ENCODE results near the gene TTC22. TPM values are rescaled to one million over a fixed set of nuclear protein-coding genes. Genes with fewer than 3 reads are reported as not detected.

TTC22 gene
- total RNA-seq, 5 donors from 2014 or later (not counting 1 experiment from before 2014, with no cell fraction given): 8.4 to 21.0 (median 16.2) TPM

GRCh38 chr1:54846716-54847284, 45.7 kb upstream of the TTC22 start:
- 89% methylated on average over 7 of the region's 9 CpGs for WGBS (ENCODE audit: insufficient coverage)
- Mint-ChIP-seq H3K4me3 (no peak overlapping the region), H3K27ac (no peak overlapping the region), H3K9me3 (peaks cover 0 to 4% (median 3%) of the 10 kb centered on the region in 3 donors), H3K36me3 (peaks cover 5% of the 10 kb centered on the region), H3K27me3 (no peaks in the 10 kb centered on the region), H3K4me1 (no peaks in the 10 kb centered on the region)
- ATAC-seq (replicated peaks in 1 of 4) (no peak), DNase-seq (no peak)
- CTCF ChIA-PET: no interaction called here
- Histone ChIP-seq H3K4me1 (ENCODE audit: control insufficient read depth in 1 of 2, extremely low read depth in 1 of 2, insufficient read depth in 2 of 2, low read length in 2 of 2) (no peaks in the 10 kb centered on the region), H3K36me3 (ENCODE audit: control insufficient read depth in 2 of 2, extremely low read depth in 1 of 2, insufficient read depth in 1 of 2, low read length in 1 of 2) (peaks cover 0 to 4% of the 10 kb centered on the region in 2 donors), H3K27ac (ENCODE audit: low read length) (no peak overlapping the region), H3K9me3 (no peaks in the 10 kb centered on the region), H3K4me3 (ENCODE audit: control insufficient read depth in 1 of 2, extremely low read depth in 1 of 2, low read length in 1 of 2) (no peak overlapping the region), H3K27me3 (replicated peaks in 1 of 2; ENCODE audit: control insufficient read depth in 2 of 2, extremely low read depth in 1 of 2, insufficient read depth in 2 of 2, low read length in 1 of 2) (no peaks in the 10 kb centered on the region)
- POLR2A ChIA-PET: no interaction called here

GRCh38 chr1:54846301-54846700, 45.2 kb upstream of the TTC22 start:
- Histone ChIP-seq H3K27ac (ENCODE audit: low read length) (no peak overlapping the region), H3K4me1 (ENCODE audit: control insufficient read depth in 1 of 2, extremely low read depth in 1 of 2, insufficient read depth in 2 of 2, low read length in 2 of 2) (no peaks in the 10 kb centered on the region), H3K27me3 (replicated peaks in 1 of 2; ENCODE audit: control insufficient read depth in 2 of 2, extremely low read depth in 1 of 2, insufficient read depth in 2 of 2, low read length in 1 of 2) (no peaks in the 10 kb centered on the region), H3K9me3 (no peaks in the 10 kb centered on the region), H3K36me3 (ENCODE audit: control insufficient read depth in 2 of 2, extremely low read depth in 1 of 2, insufficient read depth in 1 of 2, low read length in 1 of 2) (no peaks in the 10 kb centered on the region), H3K4me3 (ENCODE audit: control insufficient read depth in 1 of 2, extremely low read depth in 1 of 2, low read length in 1 of 2) (no peak overlapping the region)
- H3K4me1 Mint-ChIP-seq: no peaks in the 10 kb centered on the region
- ATAC-seq (replicated peaks in 1 of 4) (no peak), DNase-seq (no peak)
- ChIA-PET POLR2A (no interaction called here), CTCF (no interaction called here)
- H3K4me3 Mint-ChIP-seq: no peak overlapping the region
- 97% methylated on average over 3 of the region's 3 CpGs for WGBS (ENCODE audit: insufficient coverage)
- H3K36me3 Mint-ChIP-seq: peaks cover 2% of the 10 kb centered on the region
- H3K27ac Mint-ChIP-seq: no peak overlapping the region
- H3K9me3 Mint-ChIP-seq: peaks cover 0 to 4% (median 3%) of the 10 kb centered on the region in 3 donors
- H3K27me3 Mint-ChIP-seq: no peaks in the 10 kb centered on the region

- no peak overlapping the region for H3K27ac Mint-ChIP-seq
- no peak overlapping the region for H3K27ac ChIP-seq (ENCODE audit: low read length)
- no peak overlapping the region for H3K4me3 ChIP-seq (ENCODE audit: control insufficient read depth in 1 of 2, extremely low read depth in 1 of 2, low read length in 1 of 2)
- no peaks in the 10 kb centered on the region for H3K36me3 ChIP-seq (ENCODE audit: control insufficient read depth in 2 of 2, extremely low read depth in 1 of 2, insufficient read depth in 1 of 2, low read length in 1 of 2)
- H3K9me3 ChIP-seq: no peaks in the 10 kb centered on the region
- H3K36me3 Mint-ChIP-seq: peaks cover 5% of the 10 kb centered on the region
- WGBS (ENCODE audit: insufficient coverage): 91% methylated on average over 1 of the region's 5 CpGs
- ATAC-seq (replicated peaks in 1 of 4) (no peak), DNase-seq (no peak)
- peaks cover 0 to 4% (median 3%) of the 10 kb centered on the region in 3 donors for H3K9me3 Mint-ChIP-seq
- H3K27me3 Mint-ChIP-seq: no peaks in the 10 kb centered on the region
- no peaks in the 10 kb centered on the region for H3K27me3 ChIP-seq (replicated peaks in 1 of 2; ENCODE audit: control insufficient read depth in 2 of 2, extremely low read depth in 1 of 2, insufficient read depth in 2 of 2, low read length in 1 of 2)
- ChIA-PET CTCF (no interaction called here), POLR2A (no interaction called here)
- no peaks in the 10 kb centered on the region for H3K4me1 ChIP-seq (ENCODE audit: control insufficient read depth in 1 of 2, extremely low read depth in 1 of 2, insufficient read depth in 2 of 2, low read length in 2 of 2)
- H3K4me3 Mint-ChIP-seq: no peak overlapping the region
- no peaks in the 10 kb centered on the region for H3K4me1 Mint-ChIP-seq
Observed at GRCh38 chr1:54845772-54846171, 44.6 kb upstream of the TTC22 start.

GRCh38 chr1:54844564-54844963, 43.4 kb upstream of the TTC22 start:
- H3K9me3 Mint-ChIP-seq: peaks cover 0 to 4% (median 3%) of the 10 kb centered on the region in 3 donors
- no peak overlapping the region for H3K27ac Mint-ChIP-seq
- WGBS (ENCODE audit: insufficient coverage): 90% methylated on average over 2 of the region's 3 CpGs
- H3K27me3 Mint-ChIP-seq: no peaks in the 10 kb centered on the region
- no peaks in the 10 kb centered on the region for H3K4me1 Mint-ChIP-seq
- H3K36me3 ChIP-seq (ENCODE audit: control insufficient read depth in 2 of 2, extremely low read depth in 1 of 2, insufficient read depth in 1 of 2, low read length in 1 of 2): no peaks in the 10 kb centered on the region
- H3K4me3 Mint-ChIP-seq: no peak overlapping the region
- H3K4me1 ChIP-seq (ENCODE audit: control insufficient read depth in 1 of 2, extremely low read depth in 1 of 2, insufficient read depth in 2 of 2, low read length in 2 of 2): no peaks in the 10 kb centered on the region
- POLR2A ChIA-PET: no interaction called here
- no peak overlapping the region for H3K27ac ChIP-seq (ENCODE audit: low read length)
- H3K9me3 ChIP-seq: no peaks in the 10 kb centered on the region
- DNase-seq: no peak
- H3K36me3 Mint-ChIP-seq: peaks cover 4% of the 10 kb centered on the region
- H3K4me3 ChIP-seq (ENCODE audit: control insufficient read depth in 1 of 2, extremely low read depth in 1 of 2, low read length in 1 of 2): no peak overlapping the region
- no peaks in the 10 kb centered on the region for H3K27me3 ChIP-seq (replicated peaks in 1 of 2; ENCODE audit: control insufficient read depth in 2 of 2, extremely low read depth in 1 of 2, insufficient read depth in 2 of 2, low read length in 1 of 2)
- CTCF ChIA-PET: interaction anchor here in 1 of 2 donors (0.6 kb wide), 1 partner anchor 12 kb away, joined by 4 read pairs; no protein-coding TSS in a partner anchor
- ATAC-seq (replicated peaks in 1 of 4): no peak

GRCh38 chr1:54843449-54843848, 42.3 kb upstream of the TTC22 start:
- Histone ChIP-seq H3K4me1 (ENCODE audit: control insufficient read depth in 1 of 2, extremely low read depth in 1 of 2, insufficient read depth in 2 of 2, low read length in 2 of 2) (no peaks in the 10 kb centered on the region), H3K27ac (ENCODE audit: low read length) (no peak overlapping the region), H3K36me3 (ENCODE audit: control insufficient read depth in 2 of 2, extremely low read depth in 1 of 2, insufficient read depth in 1 of 2, low read length in 1 of 2) (no peaks in the 10 kb centered on the region), H3K4me3 (ENCODE audit: control insufficient read depth in 1 of 2, extremely low read depth in 1 of 2, low read length in 1 of 2) (no peak overlapping the region), H3K27me3 (replicated peaks in 1 of 2; ENCODE audit: control insufficient read depth in 2 of 2, extremely low read depth in 1 of 2, insufficient read depth in 2 of 2, low read length in 1 of 2) (no peaks in the 10 kb centered on the region), H3K9me3 (no peaks in the 10 kb centered on the region)
- Mint-ChIP-seq H3K27ac (no peak overlapping the region), H3K27me3 (no peaks in the 10 kb centered on the region), H3K36me3 (peaks cover 4% of the 10 kb centered on the region), H3K4me3 (no peak overlapping the region), H3K9me3 (peaks cover 0 to 4% (median 3%) of the 10 kb centered on the region in 3 donors), H3K4me1 (no peaks in the 10 kb centered on the region)
- DNase-seq: no peak
- WGBS (ENCODE audit: insufficient coverage): no CpG with 5 or more reads among the region's 5 CpGs
- POLR2A ChIA-PET: no interaction called here
- ATAC-seq (replicated peaks in 1 of 4): no peak
- CTCF ChIA-PET: no interaction called here

DNA sequence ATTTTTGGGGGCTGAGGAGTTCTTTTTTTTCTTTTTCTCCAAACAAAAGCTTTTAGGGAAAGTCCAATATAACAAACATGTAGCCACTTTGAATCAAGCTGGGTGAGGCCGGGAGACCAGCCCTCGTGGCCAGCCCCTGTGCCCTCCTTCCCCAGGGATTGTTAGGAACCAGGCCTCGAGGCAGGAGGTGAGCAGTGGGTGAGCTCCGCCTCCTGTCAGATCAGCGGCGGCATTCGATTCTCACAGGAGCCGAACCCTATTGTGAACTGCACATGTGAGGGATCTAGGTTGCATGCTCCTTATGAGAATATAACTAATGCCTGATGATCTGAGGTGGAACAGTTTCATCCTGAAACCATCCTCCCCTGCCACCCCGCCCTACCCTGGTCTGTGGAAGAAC, 41.8 kb upstream of the TTC22 start:
- no peak for DNase-seq
- H3K27me3 ChIP-seq (replicated peaks in 1 of 2; ENCODE audit: control insufficient read depth in 2 of 2, extremely low read depth in 1 of 2, insufficient read depth in 2 of 2, low read length in 1 of 2): no peaks in the 10 kb centered on the region
- Mint-ChIP-seq H3K9me3 (peaks cover 0 to 4% (median 3%) of the 10 kb centered on the region in 3 donors), H3K27ac (no peak overlapping the region), H3K36me3 (peaks cover 6% of the 10 kb centered on the region), H3K4me3 (no peak overlapping the region), H3K27me3 (no peaks in the 10 kb centered on the region), H3K4me1 (no peaks in the 10 kb centered on the region)
- no peak overlapping the region for H3K4me3 ChIP-seq (ENCODE audit: control insufficient read depth in 1 of 2, extremely low read depth in 1 of 2, low read length in 1 of 2)
- no peaks in the 10 kb centered on the region for H3K9me3 ChIP-seq
- H3K4me1 ChIP-seq (ENCODE audit: control insufficient read depth in 1 of 2, extremely low read depth in 1 of 2, insufficient read depth in 2 of 2, low read length in 2 of 2): no peaks in the 10 kb centered on the region
- ChIA-PET CTCF (no interaction called here), POLR2A (no interaction called here)
- H3K36me3 ChIP-seq (ENCODE audit: control insufficient read depth in 2 of 2, extremely low read depth in 1 of 2, insufficient read depth in 1 of 2, low read length in 1 of 2): no peaks in the 10 kb centered on the region
- no peak for ATAC-seq (replicated peaks in 1 of 4)
- no peak overlapping the region for H3K27ac ChIP-seq (ENCODE audit: low read length)
- 86% methylated on average over 6 of the region's 9 CpGs for WGBS (ENCODE audit: insufficient coverage)
